SH-SY5Y (cell line): ENCODE measurements around the gene PADI2.

Experiments
- GATA2 ChIP-seq: IDR thresholded peaks from 2 replicates; pipeline ENCODE4 v1.6.1; 2011; ENCODE audit warnings: mild to moderate bottlenecking, low read depth, low read length
- GATA3 ChIP-seq: IDR thresholded peaks from 2 replicates; pipeline ENCODE4 v1.6.1; 2011; ENCODE audit warnings: low read depth, mild to moderate bottlenecking, low read length, moderate library complexity

- TF ChIP-seq GATA2 (no peak), GATA3 (no peak)
Measured at GRCh38 chr1:17117451-17118265, 1.6 kb downstream of the PADI2 start.
